IMR-90 (cell line): ENCODE data around the gene STPG4. TPM values are rescaled to one million over a fixed set of nuclear protein-coding genes. Genes with fewer than 3 reads are reported as not detected.
A peak's percentile ranks its signal among the peaks of the same experiment; 100 is the strongest.

Experiments used
- ATAC-seq: fragments of 200-7000 bp; cut with Tn5 transposase; 2 replicates; pipeline ENCODE4 v1.9.1; 2020; ENCODE audit warnings: low read depth, mild to moderate bottlenecking, moderate library complexity
- BruUV-seq: library from RNA; stranded (reverse); fragments of 400-500 nt; replicated peaks from 2 replicates; lab custom pipeline; 2021; lab: Mats Ljungman, UMichigan
- CTCF ChIA-PET: fragments of 300-600 bp; formaldehyde crosslinking; extraction: SDS; loops from one replicate; lab custom pipeline; 2021; ENCODE audit warnings: antibody characterized with exemption; lab: Yijun Ruan, JAX
- POLR2A ChIA-PET: fragments of 300-600 bp; sonication (Branson Sonifier 250); formaldehyde crosslinking; loops from one replicate; lab custom pipeline; 2022; ENCODE audit warnings: antibody characterized with exemption; ENCODE audit not compliant: unreplicated experiment; lab: Charles Lee
- DNase-seq: peaks from one replicate; pipeline ENCODE4 v3.0.0; 2013
- H2AFZ ChIP-seq: replicated peaks from 2 replicates; pipeline ENCODE3; 2013; ENCODE audit warnings: low read length, mild to moderate bottlenecking; ENCODE audit not compliant: poor library complexity
- H2AK5ac ChIP-seq: 2 replicates; pipeline ENCODE4 v1.6.1; 2013; ENCODE audit warnings: low read depth, low read length, inconsistent platforms
- H2AK9ac ChIP-seq: replicated peaks from 2 replicates; pipeline ENCODE3; 2013; ENCODE audit warnings: mild to moderate bottlenecking, low read depth, low read length, moderate library complexity; ENCODE audit not compliant: poor library complexity
- H2BK120ac ChIP-seq: 2 replicates; pipeline ENCODE4 v1.6.1; 2013; ENCODE audit warnings: low read depth, low read length, inconsistent platforms
- H2BK15ac ChIP-seq: 3 replicates; pipeline ENCODE4 v1.6.1; 2013; ENCODE audit warnings: low read depth, low read length, inconsistent platforms
- H2BK20ac ChIP-seq: 2 replicates; pipeline ENCODE4 v1.6.1; 2013; ENCODE audit warnings: low read depth, mild to moderate bottlenecking, inconsistent platforms, low read length, moderate library complexity
- H2BK5ac ChIP-seq: 2 replicates; pipeline ENCODE4 v1.6.1; 2013; ENCODE audit warnings: mild to moderate bottlenecking, low read depth, low read length, inconsistent platforms; ENCODE audit not compliant: poor library complexity, severe bottlenecking
- H3K14ac ChIP-seq: replicated peaks from 2 replicates; pipeline ENCODE4 v1.6.1; 2013; ENCODE audit warnings: low read depth, low read length, inconsistent platforms
- H3K18ac ChIP-seq: 2 replicates; pipeline ENCODE4 v1.6.1; 2013; ENCODE audit warnings: low read depth, low read length, control low read depth
- H3K23ac ChIP-seq: 2 replicates; pipeline ENCODE4 v1.6.1; 2013; ENCODE audit warnings: low read depth, low read length, inconsistent platforms
- H3K27ac ChIP-seq: 2 replicates; pipeline ENCODE4 v1.5.1; 2013; ENCODE audit warnings: mild to moderate bottlenecking, control low read depth, low read length; ENCODE audit not compliant: insufficient read depth
- H3K27me3 ChIP-seq: 2 replicates; pipeline ENCODE4 v1.6.1; 2013; ENCODE audit warnings: low read length; ENCODE audit not compliant: control insufficient read depth, insufficient read depth
- H3K36me3 ChIP-seq: 2 replicates; pipeline ENCODE4 v1.6.1; 2013; ENCODE audit warnings: low read length, mixed read lengths; ENCODE audit not compliant: control insufficient read depth, insufficient read depth
- H3K4ac ChIP-seq: 2 replicates; pipeline ENCODE4 v1.6.1; 2013; ENCODE audit warnings: low read depth, low read length, inconsistent platforms
- H3K4me1 ChIP-seq: 2 replicates; pipeline ENCODE4 v1.6.1; 2013; ENCODE audit warnings: low read length, mixed read lengths; ENCODE audit not compliant: control insufficient read depth, insufficient read depth
- H3K4me2 ChIP-seq: 2 replicates; pipeline ENCODE4 v1.6.1; 2013; ENCODE audit warnings: low read depth, mild to moderate bottlenecking, control low read depth, low read length, moderate library complexity
- H3K4me3 ChIP-seq: 2 replicates; pipeline ENCODE4 v1.5.1; 2013; ENCODE audit warnings: low read depth, mild to moderate bottlenecking, control low read depth, low read length, moderate library complexity; ENCODE audit not compliant: insufficient read depth
- H3K56ac ChIP-seq: 2 replicates; pipeline ENCODE4 v1.6.1; 2013; ENCODE audit warnings: low read length, inconsistent platforms; ENCODE audit not compliant: insufficient read depth; ENCODE audit errors: extremely low read depth
- H3K79me1 ChIP-seq, 2 experiments: 2 replicates each; pipeline ENCODE4 v1.6.1; 2013; ENCODE audit warnings: low read length in 2 of 2, inconsistent platforms in 1 of 2, low read depth in 1 of 2
- H3K9ac ChIP-seq: 2 replicates; pipeline ENCODE4 v1.6.1; 2013; ENCODE audit warnings: low read depth, low read length, control low read depth
- H3K9me1 ChIP-seq: 2 replicates; pipeline ENCODE4 v1.6.1; 2013; ENCODE audit warnings: low read length, inconsistent platforms; ENCODE audit not compliant: insufficient read depth
- H3K9me3 ChIP-seq: 2 replicates; pipeline ENCODE4 v1.6.1; 2013; ENCODE audit warnings: low read length; ENCODE audit not compliant: control insufficient read depth, insufficient read depth
- H4K20me1 ChIP-seq: 2 replicates; pipeline ENCODE4 v1.6.1; 2013; ENCODE audit warnings: low read length, inconsistent platforms; ENCODE audit not compliant: insufficient read depth
- H4K5ac ChIP-seq: 2 replicates; pipeline ENCODE4 v1.6.1; 2013; ENCODE audit warnings: mild to moderate bottlenecking, low read depth, low read length, control low read depth
- H4K8ac ChIP-seq, 2 experiments: 2 replicates each; pipeline ENCODE4 v1.6.1; 2013; ENCODE audit warnings: low read depth in 2 of 2, low read length in 2 of 2, control low read depth in 1 of 2, inconsistent platforms in 1 of 2
- H4K91ac ChIP-seq: 2 replicates; pipeline ENCODE4 v1.6.1; 2013; ENCODE audit warnings: low read depth, low read length, inconsistent platforms; ENCODE audit not compliant: insufficient read depth
- BHLHE40 ChIP-seq: fragments of 150-350 bp; IDR thresholded peaks from 2 replicates; pipeline ENCODE4 v1.6.1; 2016; ENCODE audit warnings: mild to moderate bottlenecking, low read depth, low read length
- CHD1 ChIP-seq: IDR thresholded peaks from 2 replicates; pipeline ENCODE4 v1.6.1; 2012; ENCODE audit warnings: low read depth, low read length, improper control_type of control experiment
- CTCF ChIP-seq: conservative IDR thresholded peaks from 2 replicates; pipeline ENCODE4 v1.5.1; 2012; ENCODE audit warnings: mild to moderate bottlenecking, low read depth, low read length, improper control_type of control experiment
- FOS ChIP-seq: fragments of 150-350 bp; IDR thresholded peaks from 2 replicates; pipeline ENCODE4 v1.6.1; 2016; ENCODE audit warnings: low read depth, low read length
- MAZ ChIP-seq: IDR thresholded peaks from 2 replicates; pipeline ENCODE4 v1.6.1; 2012; ENCODE audit warnings: low read depth, mild to moderate bottlenecking, low read length, improper control_type of control experiment, moderate library complexity, borderline replicate concordance
- MXI1 ChIP-seq: IDR thresholded peaks from 2 replicates; pipeline ENCODE4 v1.6.1; 2012; ENCODE audit warnings: low read depth, mild to moderate bottlenecking, low read length, moderate library complexity, borderline replicate concordance
- NFE2L2 ChIP-seq: fragments of 150-350 bp; IDR thresholded peaks from 2 replicates; pipeline ENCODE4 v1.6.1; 2016; ENCODE audit warnings: low read depth, mild to moderate bottlenecking, low read length
- POLR2A ChIP-seq: IDR thresholded peaks from 2 replicates; pipeline ENCODE4 v1.6.1; 2012; ENCODE audit warnings: mild to moderate bottlenecking, low read depth, low read length
- RAD21 ChIP-seq: IDR thresholded peaks from 2 replicates; pipeline ENCODE4 v1.6.1; 2012; ENCODE audit warnings: low read length, improper control_type of control experiment
- SMC3 ChIP-seq: fragments of 150-350 bp; IDR thresholded peaks from 2 replicates; pipeline ENCODE4 v1.6.1; 2016; ENCODE audit warnings: low read depth, mild to moderate bottlenecking, antibody characterized with exemption, low read length, moderate library complexity
- USF2 ChIP-seq: fragments of 150-350 bp; IDR thresholded peaks from 2 replicates; pipeline ENCODE4 v1.6.1; 2017; ENCODE audit warnings: mild to moderate bottlenecking, antibody characterized with exemption, low read length, low read depth
- WGBS, 2 experiments: methylation state at CpG; one replicate each; pipeline versions ENCODE4 v1.1.5 to v1.1.7; 2013; ENCODE audit warnings: missing lambda C conversion rate in 2 of 2; ENCODE audit not compliant: insufficient read length in 1 of 2; ENCODE audit errors: extremely low coverage in 2 of 2; 5-methylcytosine and 5-hydroxymethylcytosine counted together
- dilution Hi-C: fragments of 300-500 bp; cut with HindIII; formaldehyde crosslinking; loops from one replicate; pipeline ENCODE4 v1.14.3; 2018; ENCODE audit warnings: low sequenced_read_pairs; ENCODE audit not compliant: unreplicated experiment
- in situ Hi-C: fragments of 300-500 bp; cut with MboI; formaldehyde crosslinking; loops from 3 replicates; pipeline ENCODE4 v1.14.3; 2019; ENCODE audit warnings: low sequenced_read_pairs, inconsistent platforms, mixed read lengths
- intact Hi-C: fragments of 100-400 bp; cut with micrococcal nuclease; formaldehyde crosslinking; loops from 2 replicates; pipeline ENCODE4 v1.10.0; 2022
- polyA plus RNA-seq, 3 experiments: library from polyadenylated mRNA; depleted of rRNA; stranded (reverse); fragments of >200 nt; gene quantifications; 2 replicates each; pipeline ENCODE4 v1.2.3, GENCODE V29; 2012; ENCODE audit warnings: low replicate concordance in 1 of 3
- total RNA-seq: library from RNA; depleted of rRNA; stranded (reverse); fragments of >200 nt; gene quantifications from 2 replicates; pipeline ENCODE4 v1.2.3, GENCODE V29; 2012

The STPG4 gene
- total and polyA plus RNA-seq, 2 of the 4 experiments (the other 2 are of a cell fraction) = 0.12 to 0.18 TPM

GRCh38 chr2:47181176-47181575, 26.1 kb upstream of the STPG4 start:
- no peaks in the 10 kb centered on the region for H3K27me3 ChIP-seq
- H3K79me1 ChIP-seq = peaks cover 3 to 28% of the 10 kb centered on the region in 2 experiments
- H2BK15ac ChIP-seq = peak overlapping the region; percentile 75
- no peaks in the 10 kb centered on the region for H3K36me3 ChIP-seq
- in situ Hi-C loops = no loop called here
- ChIA-PET POLR2A (no interaction called here), CTCF (no interaction called here)
- intact Hi-C loops = no loop called here
- no peak for DNase-seq
- peak overlapping the region; percentile 64 for H3K4ac ChIP-seq
- H3K9me1 ChIP-seq = 0 out of 2 replicates have a peak, but pooled peaks cover 7% of the 10 kb centered on the region
- no peak overlapping the region for H3K9ac ChIP-seq
- dilution Hi-C loops = no loop called here
- peak overlapping the region; percentile 55; the same call in 1 of the 2 replicates for H3K14ac ChIP-seq
- TF ChIP-seq SMC3 (no peak), CHD1 (no peak), NFE2L2 (no peak), POLR2A (no peak), BHLHE40 (no peak), USF2 (no peak), MAZ (no peak), FOS (no peak), RAD21 (no peak), MXI1 (no peak), CTCF (no peak)
- no peak overlapping the region for H3K56ac ChIP-seq
- ATAC-seq = no peak
- no peak overlapping the region for H4K5ac ChIP-seq
- peak overlapping the region; percentile 56 for H2BK20ac ChIP-seq
- no peak overlapping the region for H2AK9ac ChIP-seq
- no peak overlapping the region for H3K27ac ChIP-seq
- no peak overlapping the region for H3K4me3 ChIP-seq
- no peak overlapping the region for H3K4me2 ChIP-seq
- BruUV-seq = no TSS peak
- no CpG with 5 or more reads among the region's 1 CpG for WGBS, 2 experiments
- no peak overlapping the region for H2BK5ac ChIP-seq
- peak overlapping the region; percentile 51 for H2BK120ac ChIP-seq
- H2AFZ ChIP-seq = no peak overlapping the region
- H3K23ac ChIP-seq = peak overlapping the region; percentile 71; the same call in 1 of the 2 replicates
- H3K9me3 ChIP-seq = no peaks in the 10 kb centered on the region
- H4K8ac ChIP-seq = peak overlapping the region in 1 of 2 experiments; percentile 11; a peak in 1 of 4 replicates
- peaks cover 7% of the 10 kb centered on the region for H3K4me1 ChIP-seq
- peak overlapping the region; percentile 88 for H2AK5ac ChIP-seq
- H4K20me1 ChIP-seq = peaks cover 1% of the 10 kb centered on the region
- H3K18ac ChIP-seq = peak overlapping the region; percentile 42; the same call in 1 of the 2 replicates
- H4K91ac ChIP-seq = peak overlapping the region; percentile 75
